Mucosa of descending colon (tissue), 3 donors: ENCODE data around the gene UMAD1. TPM values are rescaled to one million over a fixed set of nuclear protein-coding genes. Genes with fewer than 3 reads are reported as not detected.
A peak's percentile ranks its signal among the peaks of the same experiment; 100 is the strongest.
"Not testable (repeated sequence)": the region's sequence is repeated elsewhere in the genome, so short reads cannot be mapped to it uniquely, and the experiment has no call there.

Source experiments
- ATAC-seq: fragments of 200-7000 bp; cut with Tn5 transposase; one replicate; pipeline ENCODE4 v1.9.1; 2020; ENCODE audit warnings: mild to moderate bottlenecking, moderate library complexity
- DNase-seq, 3 donors: peaks; one replicate each; pipeline ENCODE4 v3.0.0-alpha.2; 2020
- H3K36me3 ChIP-seq: fragments of 200-600 bp; one replicate; pipeline ENCODE4 v1.8.0; 2021; ENCODE audit warnings: low read depth, mild to moderate bottlenecking
- H3K4me1 ChIP-seq: fragments of 200-600 bp; one replicate; pipeline ENCODE4 v1.8.0; 2021; ENCODE audit warnings: low read depth, mild to moderate bottlenecking
- H3K4me3 ChIP-seq: fragments of 200-600 bp; one replicate; pipeline ENCODE4 v1.8.0; 2021; ENCODE audit warnings: mild to moderate bottlenecking
- H3K9me3 ChIP-seq: fragments of 200-600 bp; one replicate; pipeline ENCODE4 v1.8.0; 2021; ENCODE audit warnings: mild to moderate bottlenecking
- CTCF ChIP-seq: fragments of 200-600 bp; IDR thresholded peaks from one replicate; pipeline ENCODE4 v1.8.0; 2022; ENCODE audit warnings: antibody characterized with exemption, mild to moderate bottlenecking
- intact Hi-C, 2 donors: fragments of 100-400 bp; cut with DNase I in 1 of 2; cut with micrococcal nuclease in 1 of 2; formaldehyde crosslinking; loops; one replicate each; pipeline versions ENCODE4 v1.11.0 to v1.11.1; 2022; cut with DNase I, micrococcal nuclease
- total RNA-seq, 3 donors: library from RNA; stranded (reverse); fragmentation: NEBNext Ultra II Directional in 2 of 3; extraction: Animal tissue kit (Norgen Biotek cat#: 25700) in 2 of 3; gene quantifications; one replicate each; pipeline versions ENCODE4 v1.2.1 to v1.2.4, GENCODE V29; 2021 to 2023
- donor health status: DM: no; HTN: no; CAD: no; lungs with moderate emphysema.
- donor health status: DM: no; HTN: no; CAD: no.
- donor health status: DM: no; HTN: yes; CAD: no.

Gene UMAD1
- total RNA-seq, 3 donors from 2014 or later, result 18.5 to 22.1 (median 18.6) TPM

GRCh38 chr7:7652798-7653540, 12.4 kb downstream of the UMAD1 start:
- ATAC-seq, result no peak
- no peaks in the 10 kb centered on the region for H3K36me3 ChIP-seq

GRCh38 chr7:7653593-7654187, 13.1 kb downstream of the UMAD1 start:
- ATAC-seq, result peak; percentile 34
- no peaks in the 10 kb centered on the region for H3K36me3 ChIP-seq
- DNase-seq, result peak in 1 of 3 donors; percentile 24
- intact Hi-C loops, result no loop called here
- H3K4me1 ChIP-seq, result peaks cover 29% of the 10 kb centered on the region
- no peaks in the 10 kb centered on the region for H3K9me3 ChIP-seq
- peak; percentile 13 for TF ChIP-seq CTCF
- H3K4me3 ChIP-seq, result no peak overlapping the region

More at GRCh38 chr7:7652798-7653540, 12.4 kb downstream of the UMAD1 start:
- intact Hi-C loops, result no loop called here
- Histone ChIP-seq H3K9me3 (no peaks in the 10 kb centered on the region), H3K4me1 (peaks cover 29% of the 10 kb centered on the region), H3K4me3 (no peak overlapping the region)
- no peak for TF ChIP-seq CTCF
- DNase-seq, result no peak

GRCh38 chr7:7654964-7655715, 14.6 kb downstream of the UMAD1 start:
- Histone ChIP-seq H3K4me1 (peaks cover 25% of the 10 kb centered on the region), H3K4me3 (no peak overlapping the region), H3K9me3 (no peaks in the 10 kb centered on the region), H3K36me3 (no peaks in the 10 kb centered on the region)
- ATAC-seq, result no peak
- TF ChIP-seq CTCF, result no peak
- intact Hi-C loops, result no loop called here
- DNase-seq, result no peak

GRCh38 chr7:7656459-7656858, 15.9 kb downstream of the UMAD1 start:
- intact Hi-C loops, DNase-seq, ATAC-seq, H3K36me3 ChIP-seq, H3K9me3 ChIP-seq, H3K4me3 ChIP-seq: not testable (repeated sequence)
- peaks cover 13% of the 10 kb centered on the region for H3K4me1 ChIP-seq

- no peak for ATAC-seq
- TF ChIP-seq CTCF, result no peak
- no peaks in the 10 kb centered on the region for H3K4me1 ChIP-seq
- no peaks in the 10 kb centered on the region for H3K9me3 ChIP-seq
- H3K36me3 ChIP-seq, result no peaks in the 10 kb centered on the region
- no peak for DNase-seq
- no peak overlapping the region for H3K4me3 ChIP-seq
- intact Hi-C loops, result no loop called here
These were observed 22.0 kb downstream of the UMAD1 start for GRCh38 chr7:7662527-7662926.

- H3K9me3 ChIP-seq, result no peaks in the 10 kb centered on the region
- no peaks in the 10 kb centered on the region for H3K4me1 ChIP-seq
- DNase-seq, result no peak
- intact Hi-C loops, result no loop called here
- no peak for ATAC-seq
- H3K4me3 ChIP-seq, result no peak overlapping the region
- TF ChIP-seq CTCF, result no peak
- H3K36me3 ChIP-seq, result no peaks in the 10 kb centered on the region
These were observed 23.7 kb downstream of the UMAD1 start for GRCh38 chr7:7664291-7664690.
